AG04449 (cell line): ENCODE measurements around the gene C1QTNF12.

Experiments used
- CTCF ChIA-PET: fragments of 350-600 bp; formaldehyde crosslinking; extraction: SDS; loops from one replicate; lab custom pipeline; 2021; ENCODE audit warnings: antibody characterized with exemption; lab: Yijun Ruan, JAX
- POLR2A ChIA-PET: fragments of 400-600, 350-600 bp; formaldehyde crosslinking; extraction: SDS; loops from one replicate; lab custom pipeline; 2020; ENCODE audit warnings: antibody characterized with exemption, inconsistent platforms; lab: Yijun Ruan, JAX
- DNase-seq: peaks from one replicate; pipeline ENCODE4 v3.0.0-alpha.2; 2010; ENCODE audit warnings: low read depth, low spot score
- H3K4me3 ChIP-seq: 2 replicates; pipeline ENCODE4 v1.5.1; 2011; ENCODE audit warnings: low read depth, mild to moderate bottlenecking, control low read depth, low read length
- CTCF ChIP-seq: IDR thresholded peaks from one replicate; pipeline ENCODE4 v1.5.1; 2011; ENCODE audit warnings: mild to moderate bottlenecking, moderate library complexity, low read length, control low read depth, inconsistent platforms; ENCODE audit not compliant: insufficient read depth; ENCODE audit errors: missing control alignments

Gene C1QTNF12

GRCh38 chr1:1216770-1217620 is 29.5 kb downstream of the C1QTNF12 start:
- ChIA-PET POLR2A (no interaction called here), CTCF (interaction anchor here (0.6 to 0.9 kb wide), 2 partner anchors 14 to 95 kb away, joined by 3 read pairs; no protein-coding TSS in a partner anchor)
- DNase-seq: no peak
- no peak overlapping the region for H3K4me3 ChIP-seq
- no peak for TF ChIP-seq CTCF

DNA sequence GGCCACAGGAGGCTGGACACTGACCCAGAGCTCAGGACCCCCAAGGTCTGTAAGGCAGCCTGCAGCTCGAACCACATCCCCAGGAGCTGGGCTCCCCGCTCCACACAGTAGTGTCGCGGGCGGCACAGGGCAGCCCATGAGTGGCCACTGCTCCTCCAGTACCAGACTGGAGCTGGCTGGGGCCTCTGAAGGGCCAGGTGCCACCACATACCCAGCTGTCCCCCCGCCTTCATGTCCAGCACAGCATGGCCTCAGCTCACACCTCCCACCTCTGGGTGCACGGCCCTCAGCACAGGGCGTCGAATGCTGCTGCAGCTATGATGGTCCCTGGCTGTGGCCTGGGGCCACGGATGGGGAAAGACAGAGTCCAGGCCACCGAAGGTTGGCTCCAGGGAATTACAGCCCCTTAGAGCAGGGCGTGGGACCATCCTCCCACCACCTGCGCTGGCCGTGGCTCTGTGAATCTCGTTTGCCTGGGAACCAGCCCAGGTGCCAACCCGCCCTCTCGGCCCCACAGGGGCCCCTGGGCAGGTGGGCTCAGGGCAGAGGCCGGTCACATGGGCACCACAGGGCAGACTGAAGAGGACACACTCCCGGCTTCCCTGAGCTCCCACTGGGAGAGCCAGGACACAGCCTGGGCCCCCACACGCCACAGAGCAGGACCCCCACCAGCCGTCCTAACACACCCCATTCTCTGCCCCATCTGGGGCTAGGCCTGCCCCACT is 30.5 kb downstream of the C1QTNF12 start:
- ChIA-PET CTCF (interaction anchor here (0.8 kb wide), 1 partner anchor 74 kb away, joined by 3 read pairs; no protein-coding TSS in a partner anchor), POLR2A (interaction anchor here (0.5 kb wide), 1 partner anchor 53 kb away, joined by 3 read pairs; no protein-coding TSS in a partner anchor)
- no peak overlapping the region for H3K4me3 ChIP-seq
- DNase-seq: no peak
- no peak for TF ChIP-seq CTCF

GRCh38 chr1:1215080-1215676 is 31.3 kb downstream of the C1QTNF12 start:
- ChIA-PET CTCF (interaction anchor here (0.8 kb wide), 1 partner anchor 75 kb away, joined by 3 read pairs; no protein-coding TSS in a partner anchor), POLR2A (no interaction called here)
- TF ChIP-seq CTCF: no peak
- DNase-seq: no peak
- no peak overlapping the region for H3K4me3 ChIP-seq

- ChIA-PET CTCF (no interaction called here), POLR2A (no interaction called here)
- no peak within 1 kb of the TSS for H3K4me3 ChIP-seq
- DNase-seq: no peak
- no peak for TF ChIP-seq CTCF
Observed at GRCh38 chr1:1213345-1214265, 32.9 kb downstream of the C1QTNF12 start, which contains the start of gene TNFRSF4. Gene TNFRSF4 (minus strand): TSS chr1:1214153. CDS start chr1:1214127, 26 bp downstream.

DNA sequence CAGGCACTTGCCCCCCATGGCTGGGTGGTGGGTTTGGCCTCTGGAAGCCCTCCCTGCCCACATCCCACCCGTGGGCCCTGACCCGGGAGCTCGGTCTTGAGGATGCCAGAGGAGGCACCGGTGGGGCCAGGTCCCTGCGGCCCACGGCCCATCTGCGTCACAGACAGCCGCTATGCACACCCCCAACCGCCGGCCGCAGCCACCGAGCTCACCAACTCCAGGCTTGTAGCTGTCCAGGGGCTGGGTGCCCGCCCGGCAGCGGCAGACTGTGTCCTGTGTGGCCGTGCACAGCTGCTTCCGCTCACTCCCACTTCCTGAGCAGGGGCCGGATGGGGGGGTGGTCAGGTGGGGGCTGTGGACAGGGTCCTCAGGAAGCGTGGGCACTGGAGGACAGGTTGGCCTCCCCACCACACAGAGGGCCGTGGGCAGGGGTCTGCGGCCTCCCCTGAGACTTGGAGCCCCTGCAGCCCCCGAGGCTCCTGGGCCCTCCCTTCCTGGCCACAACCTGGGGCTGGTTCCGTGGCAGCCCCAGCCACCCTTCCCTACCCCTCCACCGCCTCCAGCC is 33.7 kb downstream of the C1QTNF12 start:
- POLR2A ChIA-PET: no interaction called here
- TF ChIP-seq CTCF: no peak
- no peak for DNase-seq
- H3K4me3 ChIP-seq: no peak overlapping the region
- CTCF ChIA-PET: interaction anchor here (1.3 kb wide), 1 partner anchor 90 kb away, joined by 3 read pairs; no protein-coding TSS in a partner anchor
